ENCODE measurements around the gene OPN1MW. TPM values are rescaled to one million over a fixed set of nuclear protein-coding genes. Genes with fewer than 3 reads are reported as not detected.
"Not testable (repeated sequence)": the region's sequence is repeated elsewhere in the genome, so short reads cannot be mapped to it uniquely, and the experiment has no call there.

OPN1MW gene
- total and polyA plus RNA-seq, 10 of the 15 experiments (the other 5 are each of a cell fraction or from before 2014, with no cell fraction given), result not detected

DNA sequence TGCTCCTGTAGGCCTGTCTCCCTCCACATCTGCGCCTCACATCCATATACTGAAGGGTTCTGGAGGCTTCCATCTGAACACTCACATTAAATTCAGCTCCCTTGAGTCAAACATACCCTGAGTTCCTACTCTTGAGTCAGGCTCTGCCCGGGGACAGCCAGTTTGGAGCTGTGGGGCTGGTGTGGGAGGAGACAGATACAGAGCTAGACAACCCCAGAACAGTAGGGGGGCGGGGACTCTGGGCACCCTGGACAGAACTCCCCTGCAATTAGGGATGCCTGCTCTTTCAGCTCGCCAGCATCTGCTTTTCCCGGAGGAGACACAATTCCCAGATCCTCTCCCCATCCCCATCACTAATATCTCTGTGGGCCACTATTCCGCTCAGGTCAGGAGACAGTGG, 42.9 kb downstream of the OPN1MW start:
- H3K36me3 ChIP-seq (ENCODE audit: control insufficient read depth in 2 of 2, insufficient read depth in 2 of 2, low read length in 1 of 2); POLR2A ChIA-PET; H3K79me2 ChIP-seq (ENCODE audit: control insufficient read depth, insufficient read depth, low read length); H2AFZ ChIP-seq (ENCODE audit: control insufficient read depth, low read depth, low read length); H3K9ac ChIP-seq (ENCODE audit: control insufficient read depth, insufficient read depth, low read length); H3K9me3 ChIP-seq (replicated peaks; ENCODE audit: control insufficient read depth, insufficient read depth, low read length); H3K27ac ChIP-seq (ENCODE audit: control insufficient read depth, insufficient read depth); BruUV-seq (replicated peaks); ATAC-seq; H3K27me3 ChIP-seq (replicated peaks in 1 of 2; ENCODE audit: control insufficient read depth in 2 of 2, insufficient read depth in 2 of 2, low read length in 1 of 2); intact Hi-C loops (cut with micrococcal nuclease; ENCODE audit: unreplicated experiment); FAIRE-seq; in situ Hi-C loops (cut with MboI); DNase-seq (ENCODE audit: low read depth, low spot score); H4K20me1 ChIP-seq (ENCODE audit: control insufficient read depth, insufficient read depth); CTCF ChIA-PET; H3K4me3 ChIP-seq; SMC1A ChIA-PET (ENCODE audit: uncharacterized antibody, unreplicated experiment); H3K4me1 ChIP-seq (ENCODE audit: control insufficient read depth, insufficient read depth, low read length); RAD21 ChIA-PET (ENCODE audit: unreplicated experiment); H3K4me2 ChIP-seq (ENCODE audit: control insufficient read depth, insufficient read depth): not testable (repeated sequence)
- no CpG with 5 or more reads among the region's 6 CpGs for WGBS (ENCODE audit: insufficient coverage, insufficient replicate concordance, low lambda C conversion rate, missing lambda C conversion rate)

DNA sequence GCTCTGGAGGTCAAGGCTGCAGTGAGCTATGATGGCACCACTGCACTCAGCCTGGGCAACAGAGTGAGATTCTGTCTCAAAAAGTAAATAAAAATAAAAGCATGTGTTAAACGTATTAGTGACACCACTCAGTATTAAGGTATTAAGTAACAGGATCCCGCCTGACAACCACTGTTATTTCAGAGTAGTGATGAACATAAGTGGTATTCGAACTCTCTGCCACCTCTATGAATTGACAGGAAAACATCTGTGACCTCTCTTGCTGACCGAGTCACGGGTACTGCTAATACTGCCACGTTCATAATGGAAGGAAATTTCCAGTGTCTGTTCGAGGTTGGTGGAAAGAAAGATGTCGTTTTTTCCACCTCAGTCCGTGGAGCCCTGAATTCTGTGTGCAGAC, 44.3 kb downstream of the OPN1MW start:
- H3K27ac ChIP-seq (ENCODE audit: control insufficient read depth, insufficient read depth); BruUV-seq (replicated peaks); H2AFZ ChIP-seq (ENCODE audit: control insufficient read depth, low read depth, low read length); H3K4me2 ChIP-seq (ENCODE audit: control insufficient read depth, insufficient read depth); CTCF ChIA-PET; in situ Hi-C loops (cut with MboI); H3K9ac ChIP-seq (ENCODE audit: control insufficient read depth, insufficient read depth, low read length); POLR2A ChIA-PET; H3K4me1 ChIP-seq (ENCODE audit: control insufficient read depth, insufficient read depth, low read length); H3K9me3 ChIP-seq (replicated peaks; ENCODE audit: control insufficient read depth, insufficient read depth, low read length); ATAC-seq; H3K36me3 ChIP-seq (ENCODE audit: control insufficient read depth in 2 of 2, insufficient read depth in 2 of 2, low read length in 1 of 2); intact Hi-C loops (cut with micrococcal nuclease; ENCODE audit: unreplicated experiment); DNase-seq (ENCODE audit: low read depth, low spot score); SMC1A ChIA-PET (ENCODE audit: uncharacterized antibody, unreplicated experiment); H3K27me3 ChIP-seq (replicated peaks in 1 of 2; ENCODE audit: control insufficient read depth in 2 of 2, insufficient read depth in 2 of 2, low read length in 1 of 2); RAD21 ChIA-PET (ENCODE audit: unreplicated experiment); H3K4me3 ChIP-seq; FAIRE-seq; H3K79me2 ChIP-seq (ENCODE audit: control insufficient read depth, insufficient read depth, low read length); H4K20me1 ChIP-seq (ENCODE audit: control insufficient read depth, insufficient read depth): not testable (repeated sequence)
- no CpG with 5 or more reads among the region's 9 CpGs for WGBS (ENCODE audit: insufficient coverage, insufficient replicate concordance, low lambda C conversion rate, missing lambda C conversion rate)

DNA sequence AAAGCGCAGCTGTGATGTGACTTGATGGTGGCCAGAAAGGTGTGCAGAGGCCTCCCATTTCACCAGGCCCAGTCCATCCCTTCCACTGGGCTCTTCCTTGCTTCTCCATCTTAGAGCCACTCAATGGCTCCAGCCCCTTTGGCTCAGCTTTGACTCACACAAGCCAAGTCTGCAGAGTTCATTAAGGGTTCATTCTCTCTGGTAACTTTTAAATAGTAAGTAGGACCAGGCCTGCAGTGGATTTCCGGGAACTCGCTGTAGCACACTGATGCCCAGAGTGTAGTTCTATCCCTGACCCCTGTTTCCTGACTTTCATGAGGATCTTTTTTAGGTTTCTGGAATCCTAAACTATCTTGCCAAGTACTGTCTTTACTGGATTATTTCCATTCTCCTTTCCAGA, 49.0 kb downstream of the OPN1MW start:
- POLR2A ChIA-PET; FAIRE-seq; H3K36me3 ChIP-seq (ENCODE audit: control insufficient read depth in 2 of 2, insufficient read depth in 2 of 2, low read length in 1 of 2); BruUV-seq (replicated peaks); H3K9me3 ChIP-seq (replicated peaks; ENCODE audit: control insufficient read depth, insufficient read depth, low read length); H2AFZ ChIP-seq (ENCODE audit: control insufficient read depth, low read depth, low read length); in situ Hi-C loops (cut with MboI); H3K27me3 ChIP-seq (replicated peaks in 1 of 2; ENCODE audit: control insufficient read depth in 2 of 2, insufficient read depth in 2 of 2, low read length in 1 of 2); H3K4me2 ChIP-seq (ENCODE audit: control insufficient read depth, insufficient read depth); H3K4me3 ChIP-seq; ATAC-seq; H3K27ac ChIP-seq (ENCODE audit: control insufficient read depth, insufficient read depth); CTCF ChIA-PET; DNase-seq (ENCODE audit: low read depth, low spot score); H3K79me2 ChIP-seq (ENCODE audit: control insufficient read depth, insufficient read depth, low read length); RAD21 ChIA-PET (ENCODE audit: unreplicated experiment); H3K9ac ChIP-seq (ENCODE audit: control insufficient read depth, insufficient read depth, low read length); intact Hi-C loops (cut with micrococcal nuclease; ENCODE audit: unreplicated experiment); SMC1A ChIA-PET (ENCODE audit: uncharacterized antibody, unreplicated experiment); H3K4me1 ChIP-seq (ENCODE audit: control insufficient read depth, insufficient read depth, low read length); H4K20me1 ChIP-seq (ENCODE audit: control insufficient read depth, insufficient read depth): not testable (repeated sequence)
- no CpG with 5 or more reads among the region's 3 CpGs for WGBS (ENCODE audit: insufficient coverage, insufficient replicate concordance, low lambda C conversion rate, missing lambda C conversion rate)

DNA sequence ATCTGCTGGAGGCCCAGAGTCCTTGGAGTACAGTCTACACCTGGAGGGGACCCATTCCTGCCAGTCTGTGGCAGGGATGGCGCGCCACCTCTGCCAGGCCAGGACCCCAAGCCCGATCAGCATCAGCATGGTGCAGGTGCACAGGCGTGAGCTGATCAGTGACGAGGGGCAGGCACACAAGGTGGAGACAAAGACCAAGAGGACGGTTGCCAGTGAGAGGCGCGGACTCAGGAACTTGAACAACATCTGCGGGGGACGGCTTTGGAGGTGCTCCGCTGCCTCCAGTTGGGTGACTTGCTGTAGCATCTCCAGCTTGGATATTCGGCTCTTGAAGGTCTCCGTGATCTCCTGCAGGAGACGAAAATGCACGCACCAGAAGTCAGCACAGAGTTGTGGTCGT, 51.2 kb downstream of the OPN1MW start:
- H3K4me1 ChIP-seq (ENCODE audit: control insufficient read depth, insufficient read depth, low read length); H3K9me3 ChIP-seq (replicated peaks; ENCODE audit: control insufficient read depth, insufficient read depth, low read length); H3K9ac ChIP-seq (ENCODE audit: control insufficient read depth, insufficient read depth, low read length); H3K27ac ChIP-seq (ENCODE audit: control insufficient read depth, insufficient read depth); H2AFZ ChIP-seq (ENCODE audit: control insufficient read depth, low read depth, low read length); DNase-seq (ENCODE audit: low read depth, low spot score); H3K79me2 ChIP-seq (ENCODE audit: control insufficient read depth, insufficient read depth, low read length); SMC1A ChIA-PET (ENCODE audit: uncharacterized antibody, unreplicated experiment); CTCF ChIA-PET; RAD21 ChIA-PET (ENCODE audit: unreplicated experiment); H3K4me2 ChIP-seq (ENCODE audit: control insufficient read depth, insufficient read depth); intact Hi-C loops (cut with micrococcal nuclease; ENCODE audit: unreplicated experiment); FAIRE-seq; ATAC-seq; in situ Hi-C loops (cut with MboI); H3K4me3 ChIP-seq; POLR2A ChIA-PET; H3K36me3 ChIP-seq (ENCODE audit: control insufficient read depth in 2 of 2, insufficient read depth in 2 of 2, low read length in 1 of 2); BruUV-seq (replicated peaks); H4K20me1 ChIP-seq (ENCODE audit: control insufficient read depth, insufficient read depth); H3K27me3 ChIP-seq (replicated peaks in 1 of 2; ENCODE audit: control insufficient read depth in 2 of 2, insufficient read depth in 2 of 2, low read length in 1 of 2): not testable (repeated sequence)
- WGBS (ENCODE audit: insufficient coverage, insufficient replicate concordance, low lambda C conversion rate, missing lambda C conversion rate), result no CpG with 5 or more reads among the region's 16 CpGs

All from GM12878 (cell line).